Measurements from ENCODE around the gene TMEM33. TPM values are rescaled to one million over a fixed set of nuclear protein-coding genes. Genes with fewer than 3 reads are reported as not detected.
"Not testable (repeated sequence)": the region's sequence is repeated elsewhere in the genome, so short reads cannot be mapped to it uniquely, and the experiment has no call there.

The TMEM33 gene
- total and polyA plus RNA-seq, 8 donors: 29.8 to 87.7 (median 32.0) TPM

- intact Hi-C loops (cut with DNase I): no loop called here
- ATAC-seq: peak; percentile 18
- Histone ChIP-seq H3K4me1 (no peaks in the 10 kb centered on the region), H3K27ac (no peak overlapping the region), H3K4me3 (no peak overlapping the region), H3K9me3 (peaks cover 0 to 13% of the 10 kb centered on the region in 2 donors), H3K27me3 (peaks cover 0 to 6% of the 10 kb centered on the region in 2 donors), H3K36me3 (no peaks in the 10 kb centered on the region)
- TF ChIP-seq CTCF (IDR thresholded peaks at IDR 0.05): no peak
- no peak for DNase-seq
These were observed 37.5 kb upstream of the TMEM33 start for GRCh38 chr4:41897698-41898097.

GRCh38 chr4:41909136-41909535 is 26.1 kb upstream of the TMEM33 start:
- H3K27ac ChIP-seq; H3K4me3 ChIP-seq; H3K27me3 ChIP-seq; intact Hi-C loops (cut with DNase I); H3K9me3 ChIP-seq; H3K36me3 ChIP-seq; H3K4me1 ChIP-seq: not testable (repeated sequence)
- ATAC-seq: peak; percentile 40
- DNase-seq: peak in 2 of 4 donors; percentile 3 to 60

GRCh38 chr4:41912546-41912945 is 22.7 kb upstream of the TMEM33 start:
- Histone ChIP-seq H3K36me3 (no peaks in the 10 kb centered on the region), H3K9me3 (no peaks in the 10 kb centered on the region), H3K4me3 (no peak overlapping the region), H3K4me1 (no peaks in the 10 kb centered on the region), H3K27ac (no peak overlapping the region), H3K27me3 (no peaks in the 10 kb centered on the region)
- intact Hi-C loops (cut with DNase I): no loop called here
- ATAC-seq (no peak), DNase-seq (no peak)
- no peak for TF ChIP-seq CTCF (IDR thresholded peaks at IDR 0.05)

GRCh38 chr4:41913509-41913908 is 21.7 kb upstream of the TMEM33 start:
- H3K27me3 ChIP-seq: no peaks in the 10 kb centered on the region
- no peak for TF ChIP-seq CTCF (IDR thresholded peaks at IDR 0.05)
- no peak overlapping the region for H3K4me3 ChIP-seq
- intact Hi-C loops (cut with DNase I): no loop called here
- ATAC-seq (no peak), DNase-seq (no peak)
- H3K9me3 ChIP-seq: no peaks in the 10 kb centered on the region
- no peaks in the 10 kb centered on the region for H3K36me3 ChIP-seq
- H3K27ac ChIP-seq: no peak overlapping the region
- no peaks in the 10 kb centered on the region for H3K4me1 ChIP-seq

GRCh38 chr4:41918278-41918677 is 17.0 kb upstream of the TMEM33 start:
- Histone ChIP-seq H3K27me3 (no peaks in the 10 kb centered on the region), H3K4me1 (no peaks in the 10 kb centered on the region), H3K27ac (no peak overlapping the region), H3K36me3 (no peaks in the 10 kb centered on the region), H3K9me3 (peaks cover 0 to 12% of the 10 kb centered on the region in 2 donors), H3K4me3 (no peak overlapping the region)
- TF ChIP-seq CTCF (IDR thresholded peaks at IDR 0.05): no peak
- intact Hi-C loops (cut with DNase I): no loop called here
- DNase-seq: no peak
- no peak for ATAC-seq

- H3K36me3 ChIP-seq; H3K4me3 ChIP-seq; H3K27me3 ChIP-seq; DNase-seq; H3K4me1 ChIP-seq; H3K27ac ChIP-seq; intact Hi-C loops (cut with DNase I); ATAC-seq: not testable (repeated sequence)
- peaks cover 0 to 12% of the 10 kb centered on the region in 2 donors for H3K9me3 ChIP-seq
These were observed 14.8 kb upstream of the TMEM33 start for GRCh38 chr4:41920416-41920815.

Measured in left lung (tissue), 10 donors.